Activated CD8-positive, alpha-beta T cell treated with anti-CD3 and anti-CD28 coated beads, Interleukin-2, amount 10 ng/mL, durations not matched to agents 7 days and 5 days (primary cell): ENCODE results near the gene NUP188. TPM values are rescaled to one million over a fixed set of nuclear protein-coding genes. Genes with fewer than 3 reads are reported as not detected.

ENCODE experiments used
- ATAC-seq: fragments of 150-1000 bp; cut with Tn5 transposase; one replicate; pipeline ENCODE4 v1.10.0; 2021; ENCODE audit warnings: moderate library complexity
- CTCF ChIA-PET: fragments of 350-600 bp; sonication (Branson Sonifier 250); formaldehyde crosslinking; loops from one replicate; lab custom pipeline; 2021; ENCODE audit warnings: antibody characterized with exemption; lab: Charles Lee
- POLR2A ChIA-PET: fragments of 350-600 bp; sonication (Branson Sonifier 250); formaldehyde crosslinking; loops from one replicate; lab custom pipeline; 2021; ENCODE audit warnings: antibody characterized with exemption; lab: Charles Lee
- DNase-seq: peaks from one replicate; pipeline ENCODE4 v3.0.0-alpha.2; 2020
- H3K27ac Mint-ChIP-seq: one replicate; pipeline ENCODE4 v1.8.0; 2021; ENCODE audit warnings: mild to moderate bottlenecking, mixed read lengths
- H3K27me3 Mint-ChIP-seq: one replicate; pipeline ENCODE4 v1.8.0; 2021; ENCODE audit warnings: low read depth, mixed read lengths
- H3K36me3 Mint-ChIP-seq: one replicate; pipeline ENCODE4 v1.8.0; 2021; ENCODE audit warnings: low read depth, mixed read lengths
- H3K4me1 Mint-ChIP-seq: one replicate; pipeline ENCODE4 v1.8.0; 2021; ENCODE audit warnings: low read depth, mixed read lengths
- H3K4me3 Mint-ChIP-seq: one replicate; pipeline ENCODE4 v1.8.0; 2021; ENCODE audit warnings: mild to moderate bottlenecking, mixed read lengths
- H3K9me3 Mint-ChIP-seq: one replicate; pipeline ENCODE4 v1.8.0; 2022; ENCODE audit warnings: mixed read lengths; ENCODE audit not compliant: insufficient read depth
- total RNA-seq, 2 experiments: library from RNA; stranded (reverse); gene quantifications; one replicate each; pipeline ENCODE4 v1.2.3, GENCODE V29; 2021

NUP188 gene
- total RNA-seq, 2 experiments from 2014 or later, result 83.8 to 85.2 TPM

DNA sequence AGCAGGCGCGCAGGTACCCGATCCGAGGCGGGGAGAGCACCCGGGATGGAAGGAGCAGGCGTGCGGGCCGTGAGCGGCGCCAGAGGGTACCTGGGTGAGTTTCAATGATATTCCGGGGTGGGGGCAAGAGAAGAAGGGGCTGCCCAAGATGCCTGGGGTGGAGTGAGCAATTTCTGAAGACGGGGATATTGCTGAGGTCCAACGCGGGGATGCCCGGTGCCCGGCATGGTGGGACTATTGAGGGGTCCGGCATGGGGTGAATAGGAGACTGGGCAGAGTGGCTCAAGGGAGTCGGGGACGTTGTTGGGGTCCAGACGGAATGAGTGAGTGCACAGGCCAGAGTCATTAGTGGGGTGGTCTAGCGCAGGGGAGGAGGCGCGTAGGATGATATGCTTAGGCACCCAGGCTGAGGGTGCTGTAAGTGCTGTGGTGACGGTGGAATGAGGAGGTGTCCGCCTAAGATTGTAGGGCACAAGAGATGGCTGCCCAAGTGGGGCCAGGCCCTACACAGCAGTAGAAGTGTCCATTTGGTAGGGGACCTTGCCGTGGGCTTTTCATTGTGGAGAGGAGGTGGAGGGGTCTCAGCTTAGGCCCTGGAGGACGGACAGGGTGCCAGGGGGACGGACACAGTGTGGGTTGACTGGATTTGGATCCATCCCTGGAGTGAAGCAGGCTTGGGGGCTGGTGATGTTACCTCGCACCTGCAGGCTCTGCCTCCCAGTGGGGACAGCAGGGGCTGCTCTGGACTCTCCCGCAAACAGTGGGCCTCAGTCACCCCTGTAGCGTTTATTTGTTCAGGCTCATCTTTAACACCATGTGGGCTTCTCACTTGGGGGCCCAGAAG lies 89.6 kb downstream of the NUP188 start:
- CTCF ChIA-PET, result interaction anchor here (0.7 to 1.7 kb wide), 5 partner anchors 9 to 219 kb away, joined by 3 to 7 read pairs (median 4); partner anchors contain the start of genes DOLPP1, ENDOG and SH3GLB2
- H3K27ac Mint-ChIP-seq, result peak overlapping the region; percentile 79

DNA sequence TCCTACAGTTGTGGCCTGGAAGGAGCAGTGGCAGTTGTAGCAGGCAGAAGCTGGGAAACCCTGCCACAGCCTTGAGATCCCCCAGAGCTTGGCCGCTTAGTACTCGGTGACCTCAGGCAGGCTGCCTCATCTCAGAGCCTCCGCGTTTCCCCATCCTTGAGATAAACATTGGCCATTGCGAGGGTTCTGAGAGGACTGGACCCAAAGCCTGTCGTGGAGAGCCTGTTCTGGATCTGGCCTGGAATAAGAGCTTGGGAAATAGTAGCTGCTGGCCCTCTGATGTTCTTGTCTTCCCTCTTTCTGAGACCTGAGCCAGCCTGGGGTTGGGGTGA lies 90.2 kb downstream of the NUP188 start:
- POLR2A ChIA-PET, result interaction anchor here (0.7 to 1.8 kb wide), 3 partner anchors 33 to 748 kb away, joined by 3 to 6 read pairs (median 5); partner anchors contain the start of gene PTPA
- H3K4me3 Mint-ChIP-seq, result peak overlapping the region; percentile 98
- CTCF ChIA-PET, result interaction anchor here (1.0 kb wide), 1 partner anchor 10 kb away, joined by 4 read pairs; the partner anchor contains the start of gene SH3GLB2
- H3K36me3 Mint-ChIP-seq, result peaks cover 13% of the 10 kb centered on the region
- ATAC-seq, result no peak
- no peaks in the 10 kb centered on the region for H3K27me3 Mint-ChIP-seq
- DNase-seq, result no peak
- no peak overlapping the region for H3K27ac Mint-ChIP-seq
- no peaks in the 10 kb centered on the region for H3K9me3 Mint-ChIP-seq
- peaks cover 31% of the 10 kb centered on the region for H3K4me1 Mint-ChIP-seq

More for the DNA sequence above, 89.6 kb downstream of the NUP188 start:
- peak overlapping the region; percentile 98 for H3K4me3 Mint-ChIP-seq
- POLR2A ChIA-PET, result interaction anchor here (1.0 to 1.3 kb wide), 2 partner anchors 34 to 44 kb away, joined by 5 read pairs; partner anchors contain the start of gene DOLPP1
- no peaks in the 10 kb centered on the region for H3K9me3 Mint-ChIP-seq
- no peaks in the 10 kb centered on the region for H3K27me3 Mint-ChIP-seq
- H3K36me3 Mint-ChIP-seq, result peaks cover 8% of the 10 kb centered on the region
- ATAC-seq (no peak), DNase-seq (no peak)
- peaks cover 31% of the 10 kb centered on the region for H3K4me1 Mint-ChIP-seq

DNA sequence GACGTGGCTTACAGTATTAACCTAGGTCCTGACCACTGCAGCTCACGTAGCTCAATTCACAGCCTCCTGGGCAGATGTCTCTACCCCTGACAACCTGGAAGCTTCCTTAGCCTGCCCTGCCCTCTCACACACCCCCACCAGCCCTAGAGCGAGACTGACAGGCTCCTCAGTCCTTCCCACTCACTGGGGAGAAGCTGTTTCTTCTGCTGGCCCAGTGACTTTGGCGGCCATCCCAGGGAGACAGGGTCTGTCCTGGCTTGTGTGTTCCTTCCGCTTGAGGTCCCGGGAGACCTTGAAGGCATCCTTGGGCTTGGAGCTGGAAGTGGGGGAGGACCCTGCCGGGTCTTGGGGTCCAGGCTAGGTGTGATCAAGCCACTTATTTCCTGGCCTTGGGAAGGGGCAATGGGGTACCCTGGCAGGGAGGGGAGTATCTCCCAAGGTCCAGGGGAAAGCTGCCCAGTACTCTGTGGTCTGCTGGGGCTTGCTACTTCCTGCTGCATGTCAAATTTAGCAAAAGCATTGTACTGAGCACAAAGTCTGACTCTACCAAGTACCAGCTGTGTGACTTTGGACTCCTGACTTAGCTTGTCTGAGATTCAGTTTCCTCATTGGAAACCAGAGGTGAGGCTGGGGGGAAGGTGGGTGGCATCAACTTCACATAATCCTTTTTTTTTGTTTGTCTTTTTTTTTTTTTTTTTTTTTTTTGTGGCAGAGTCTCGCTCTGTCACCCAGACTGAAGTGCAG lies 90.8 kb downstream of the NUP188 start:
- ChIA-PET POLR2A (interaction anchor here (0.6 to 1.8 kb wide), 4 partner anchors 33 to 749 kb away, joined by 3 to 6 read pairs (median 4); partner anchors contain the start of gene PTPA), CTCF (interaction anchor here (1.0 kb wide), 1 partner anchor 10 kb away, joined by 4 read pairs; the partner anchor contains the start of gene SH3GLB2)
- DNase-seq, result no peak
- no peak for ATAC-seq
- Mint-ChIP-seq H3K4me1 (peaks cover 31% of the 10 kb centered on the region), H3K36me3 (peaks cover 14% of the 10 kb centered on the region), H3K27ac (no peak overlapping the region), H3K4me3 (peak overlapping the region; percentile 98), H3K9me3 (no peaks in the 10 kb centered on the region), H3K27me3 (no peaks in the 10 kb centered on the region)

DNA sequence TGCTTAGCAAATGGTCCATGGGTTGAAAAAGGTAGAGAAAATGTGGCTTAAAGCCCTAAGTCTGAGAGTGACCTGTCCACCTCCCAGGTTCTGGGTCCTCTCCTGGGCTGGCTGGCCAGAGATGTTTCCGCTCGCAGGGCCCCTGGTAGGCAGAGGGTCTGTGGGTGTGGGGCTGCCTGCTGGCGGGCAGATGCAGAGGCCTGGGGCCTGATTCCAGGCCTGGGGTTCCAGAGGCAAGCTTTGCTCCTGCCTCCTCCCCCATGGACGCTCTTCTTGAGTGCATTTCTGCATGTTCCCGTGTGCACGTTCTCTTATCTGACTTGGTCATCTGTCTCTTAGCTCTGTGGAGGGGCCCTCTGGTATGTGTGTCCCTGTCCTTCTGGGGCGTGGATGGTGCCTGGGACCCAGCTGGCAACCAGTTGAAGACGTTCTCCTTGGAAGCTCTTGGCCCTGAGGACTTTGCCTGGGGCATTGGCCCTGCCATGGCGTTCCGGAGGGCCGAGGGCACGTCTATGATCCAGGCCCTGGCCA lies 92.7 kb downstream of the NUP188 start:
- no peak overlapping the region for H3K27ac Mint-ChIP-seq
- DNase-seq, result no peak
- POLR2A ChIA-PET, result no interaction called here
- H3K36me3 Mint-ChIP-seq, result peaks cover 18% of the 10 kb centered on the region
- peaks cover 31% of the 10 kb centered on the region for H3K4me1 Mint-ChIP-seq
- CTCF ChIA-PET, result no interaction called here
- no peak for ATAC-seq
- H3K4me3 Mint-ChIP-seq, result no peak overlapping the region
- no peaks in the 10 kb centered on the region for H3K9me3 Mint-ChIP-seq
- no peaks in the 10 kb centered on the region for H3K27me3 Mint-ChIP-seq

DNA sequence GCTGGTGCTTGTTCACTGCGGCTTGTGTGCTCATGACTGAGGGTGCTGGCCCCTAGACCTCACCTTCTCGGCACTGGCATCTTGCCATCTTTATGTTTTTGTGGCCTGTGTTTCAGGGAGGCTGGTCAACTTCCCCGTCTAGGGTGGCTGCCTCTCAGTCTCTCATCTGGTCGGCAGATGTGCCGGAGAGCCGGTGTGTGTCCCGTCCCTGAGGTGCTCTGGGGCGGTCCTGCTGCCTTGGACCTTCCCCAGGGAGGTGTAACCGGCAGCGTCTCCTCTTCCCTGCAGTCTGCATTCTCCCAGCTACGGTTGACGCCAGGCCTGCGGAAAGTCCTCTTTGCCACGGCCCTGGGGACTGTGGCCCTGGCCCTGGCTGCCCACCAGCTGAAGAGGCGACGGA lies 94.5 kb downstream of the NUP188 start:
- H3K27ac Mint-ChIP-seq, result no peak overlapping the region
- no peak overlapping the region for H3K4me3 Mint-ChIP-seq
- H3K9me3 Mint-ChIP-seq, result no peaks in the 10 kb centered on the region
- H3K36me3 Mint-ChIP-seq, result peaks cover 24% of the 10 kb centered on the region
- ChIA-PET CTCF (no interaction called here), POLR2A (no interaction called here)
- H3K4me1 Mint-ChIP-seq, result peaks cover 16% of the 10 kb centered on the region
- DNase-seq (no peak), ATAC-seq (no peak)
- H3K27me3 Mint-ChIP-seq, result no peaks in the 10 kb centered on the region

DNA sequence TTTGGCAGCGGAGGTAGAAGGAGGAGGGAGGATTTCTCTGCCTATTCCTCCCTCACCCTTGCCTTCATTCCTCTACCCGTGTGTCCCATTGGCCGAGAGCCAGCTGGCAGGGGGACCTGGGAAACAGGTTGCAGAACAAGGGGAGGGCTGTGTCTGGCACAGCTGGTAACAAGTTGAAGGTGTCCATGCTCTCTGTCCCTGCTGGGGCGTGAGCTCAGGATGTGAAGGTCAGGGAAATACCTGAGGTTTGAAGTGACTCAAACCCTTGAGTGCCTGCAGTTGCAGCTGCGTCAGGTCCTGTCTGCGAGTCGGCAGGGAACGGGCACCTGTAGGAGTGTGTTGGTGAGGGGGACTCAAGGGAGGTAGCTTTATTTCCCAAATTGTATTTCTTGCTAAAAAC lies 105.1 kb downstream of the NUP188 start:
- ATAC-seq, result no peak
- no peak overlapping the region for H3K4me3 Mint-ChIP-seq
- no peak for DNase-seq
- ChIA-PET POLR2A (no interaction called here), CTCF (interaction anchor here (1.2 kb wide), 1 partner anchor 28 kb away, joined by 3 read pairs; the partner anchor contains the start of gene DOLPP1)
- no peaks in the 10 kb centered on the region for H3K4me1 Mint-ChIP-seq
- no peak overlapping the region for H3K27ac Mint-ChIP-seq
- H3K27me3 Mint-ChIP-seq, result no peaks in the 10 kb centered on the region
- H3K9me3 Mint-ChIP-seq, result no peaks in the 10 kb centered on the region
- H3K36me3 Mint-ChIP-seq, result peaks cover 16% of the 10 kb centered on the region

DNA sequence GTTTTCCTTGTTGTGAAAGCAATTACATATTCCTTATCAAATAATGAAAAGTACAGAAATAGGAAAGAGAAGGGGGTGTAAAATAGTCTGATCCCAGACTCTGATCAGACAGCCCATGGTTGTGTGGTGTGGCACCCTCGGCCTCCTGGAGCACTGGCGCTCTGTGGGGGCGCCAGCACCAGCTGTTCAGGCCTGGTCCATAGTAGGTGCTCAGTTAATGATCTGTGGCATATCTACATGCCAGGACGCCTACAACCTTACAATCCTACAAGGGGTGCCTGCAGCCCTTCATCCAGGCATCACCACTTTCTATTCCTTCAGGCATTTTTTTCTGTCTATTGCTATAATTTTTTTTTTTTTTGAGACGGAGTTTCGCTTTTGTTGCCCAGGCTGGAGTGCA lies 105.5 kb downstream of the NUP188 start:
- ATAC-seq, result no peak
- POLR2A ChIA-PET, result no interaction called here
- Mint-ChIP-seq H3K4me1 (no peaks in the 10 kb centered on the region), H3K36me3 (peaks cover 16% of the 10 kb centered on the region), H3K4me3 (no peak overlapping the region), H3K9me3 (no peaks in the 10 kb centered on the region), H3K27me3 (no peaks in the 10 kb centered on the region), H3K27ac (no peak overlapping the region)
- DNase-seq, result no peak
- CTCF ChIA-PET, result interaction anchor here (1.2 kb wide), 1 partner anchor 28 kb away, joined by 3 read pairs; the partner anchor contains the start of gene DOLPP1

DNA sequence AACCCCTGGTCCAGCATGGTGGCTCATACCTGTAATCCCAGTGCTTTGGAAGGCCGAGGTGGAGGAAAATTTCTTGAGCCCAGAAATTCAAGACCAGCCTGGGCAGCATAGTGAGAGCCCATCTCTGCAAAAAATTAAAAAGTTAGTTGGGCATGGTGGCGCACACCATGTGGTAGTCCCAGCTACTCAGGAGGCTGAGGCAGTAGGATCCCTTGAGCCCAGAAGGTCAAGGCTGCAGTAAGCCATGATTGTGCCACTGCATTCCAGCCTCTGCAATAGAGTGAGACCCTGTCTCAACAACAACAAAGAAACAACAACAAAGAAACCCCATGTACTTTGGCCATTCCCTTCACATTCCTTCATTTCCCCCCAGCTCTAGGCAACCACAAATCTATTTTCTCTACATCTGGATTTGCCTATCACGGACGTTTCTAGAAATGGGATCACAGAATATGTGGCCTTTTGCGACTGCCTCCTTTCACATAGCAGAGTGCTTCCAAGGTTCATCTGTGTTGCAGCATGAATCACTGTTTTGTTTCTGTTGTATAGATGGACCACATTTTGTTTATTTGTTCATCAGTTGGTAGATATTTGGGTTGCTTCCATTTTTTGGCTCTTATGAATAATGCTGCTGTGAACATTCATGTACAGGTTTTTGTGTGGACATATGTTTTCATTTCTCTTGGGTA lies 106.8 kb downstream of the NUP188 start:
- Mint-ChIP-seq H3K27ac (no peak overlapping the region), H3K36me3 (peaks cover 6% of the 10 kb centered on the region), H3K27me3 (no peaks in the 10 kb centered on the region), H3K4me1 (no peaks in the 10 kb centered on the region), H3K4me3 (no peak overlapping the region), H3K9me3 (no peaks in the 10 kb centered on the region)
- POLR2A ChIA-PET, result no interaction called here
- CTCF ChIA-PET, result no interaction called here
- no peak for ATAC-seq
- DNase-seq, result no peak

Other genes starting within 250 kb of the NUP188 start
- 1 to 10 TPM; 7.6 to 8.0 TPM for gene PKN3, start 245.2 kb upstream of the NUP188 start, total RNA-seq
- gene ZDHHC12, start 223.6 kb upstream of the NUP188 start, total RNA-seq, result 10 to 100 TPM; 80.4 to 88.4 TPM
- 10 to 100 TPM; 15.3 to 15.9 TPM for gene ZER1, start 175.8 kb upstream of the NUP188 start, total RNA-seq
- 10 to 100 TPM; 19.1 to 22.5 TPM for gene TBC1D13, start 160.4 kb upstream of the NUP188 start, total RNA-seq
- 10 to 100 TPM; 23.9 to 24.7 TPM for gene ENDOG, start 129.2 kb upstream of the NUP188 start, total RNA-seq
- gene SPOUT1, start 117.9 kb upstream of the NUP188 start, total RNA-seq, result 10 to 100 TPM; 77.3 to 81.2 TPM
- 10 to 100 TPM; 12.6 to 13.0 TPM for gene KYAT1, start 65.7 kb upstream of the NUP188 start, total RNA-seq
- gene LRRC8A, start 65.6 kb upstream of the NUP188 start, total RNA-seq, result 10 to 100 TPM; 26.1 to 27.2 TPM
- under 1 TPM; 0.55 to 0.68 TPM for gene PHYHD1, start 26.7 kb upstream of the NUP188 start, total RNA-seq
- 1 to 10 TPM; 7.9 to 8.7 TPM for gene DOLK, start 96 bp upstream of the NUP188 start, total RNA-seq
- 100 to 1,000 TPM; 107 to 109 TPM for gene SH3GLB2, start 80.6 kb downstream of the NUP188 start, total RNA-seq
- 10 to 100 TPM; 38.3 to 45.6 TPM for gene MIGA2, start 88.9 kb downstream of the NUP188 start, total RNA-seq
- 10 to 100 TPM; 15.9 to 18.8 TPM for gene DOLPP1, start 133.4 kb downstream of the NUP188 start, total RNA-seq
- gene CRAT, start 163.1 kb downstream of the NUP188 start, total RNA-seq, result 10 to 100 TPM; 21.9 to 22.2 TPM
- gene PTPA, start 163.7 kb downstream of the NUP188 start, total RNA-seq, result 100 to 1,000 TPM; 114 to 125 TPM
- gene IER5L, start 230.6 kb downstream of the NUP188 start, total RNA-seq, result 1 to 10 TPM; 6.0 to 6.1 TPM